Ammon's horn (tissue), 1 donor: ENCODE results near the gene CLDN25.
A peak's percentile ranks its signal among the peaks of the same experiment; 100 is the strongest.
"Not testable (repeated sequence)": the region's sequence is repeated elsewhere in the genome, so short reads cannot be mapped to it uniquely, and the experiment has no call there.

Experiments used
- DNase-seq: peaks from one replicate; pipeline ENCODE4 v3.0.0-alpha.2; 2016; ENCODE audit warnings: low spot score

CLDN25 gene

GRCh38 chr11:113779496-113779895 is at the start of gene CLDN25:
Gene CLDN25, plus strand, starts transcription at chr11:113779796. Its CDS starts 0 bp downstream, at chr11:113779796.
- no peak for DNase-seq

- DNase-seq = peak; percentile 87
Observed at GRCh38 chr11:113730887-113731726, 48.5 kb upstream of the CLDN25 start.

- no peak for DNase-seq
Observed at GRCh38 chr11:113732092-113732491, 47.5 kb upstream of the CLDN25 start.

GRCh38 chr11:113736323-113736722 is 43.3 kb upstream of the CLDN25 start:
- DNase-seq = no peak

GRCh38 chr11:113752932-113753331 is 26.7 kb upstream of the CLDN25 start:
- DNase-seq = no peak

GRCh38 chr11:113760241-113760640 is 19.4 kb upstream of the CLDN25 start:
- DNase-seq = peak; percentile 27

- not testable (repeated sequence) for DNase-seq
Observed at GRCh38 chr11:113763040-113763439, 16.6 kb upstream of the CLDN25 start.

GRCh38 chr11:113764527-113765219 is 14.9 kb upstream of the CLDN25 start:
- no peak for DNase-seq

- DNase-seq = no peak
Observed at GRCh38 chr11:113771964-113772363, 7.6 kb upstream of the CLDN25 start.

GRCh38 chr11:113773092-113773415 is 6.5 kb upstream of the CLDN25 start:
- DNase-seq = peak; percentile 22

GRCh38 chr11:113773416-113774173 is 6.0 kb upstream of the CLDN25 start, which contains the start of gene ZW10:
Gene ZW10, minus strand, starts transcription at chr11:113773692. Its CDS starts 26 bp downstream, at chr11:113773666.
- peak; percentile 97 for DNase-seq

- no peak for DNase-seq
Observed at GRCh38 chr11:113774174-113774503, 5.5 kb upstream of the CLDN25 start.

- DNase-seq = peak; percentile 87
Observed at GRCh38 chr11:113778111-113778910, 1.3 kb upstream of the CLDN25 start.

- no peak for DNase-seq
Observed at GRCh38 chr11:113781682-113782081, 2.1 kb downstream of the CLDN25 start.

- no peak for DNase-seq
Observed at GRCh38 chr11:113782134-113782533, 2.5 kb downstream of the CLDN25 start.

- DNase-seq = not testable (repeated sequence)
Observed at GRCh38 chr11:113789016-113789415, 9.4 kb downstream of the CLDN25 start.

GRCh38 chr11:113789675-113790320 is 10.2 kb downstream of the CLDN25 start:
- no peak for DNase-seq

GRCh38 chr11:113796663-113797259 is 17.2 kb downstream of the CLDN25 start:
- DNase-seq = peak; percentile 73

GRCh38 chr11:113802621-113803020 is 23.0 kb downstream of the CLDN25 start:
- DNase-seq = no peak

GRCh38 chr11:113805640-113806039 is 26.0 kb downstream of the CLDN25 start:
- no peak for DNase-seq

GRCh38 chr11:113806406-113806805 is 26.8 kb downstream of the CLDN25 start:
- no peak for DNase-seq
